ENCODE measurements around the gene HERPUD2.

Gene HERPUD2

DNA sequence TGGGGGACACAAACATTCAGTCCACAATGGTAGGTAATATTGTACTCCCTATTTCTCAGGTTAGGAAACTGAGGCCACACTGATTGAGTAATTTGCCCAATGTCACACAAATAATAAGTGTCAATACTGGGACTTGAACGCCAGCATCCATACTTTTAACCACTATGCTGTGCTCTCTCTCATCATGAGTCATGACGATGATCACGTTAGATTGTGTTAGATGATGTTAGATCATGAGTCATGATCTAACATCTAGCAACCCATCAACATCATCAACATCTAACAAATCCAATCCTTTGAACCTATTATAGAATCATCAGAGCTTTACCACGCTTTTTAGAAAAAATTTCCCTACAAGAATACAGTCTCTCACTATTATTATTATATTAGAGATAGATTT is 28.1 kb upstream of the HERPUD2 start:
- no peaks in the 10 kb centered on the region for H3K27me3 ChIP-seq (ENCODE audit: control insufficient read depth, insufficient read depth, low read length)
- no peak overlapping the region for H3K27ac ChIP-seq (ENCODE audit: low read length)
- no peaks in the 10 kb centered on the region for H3K9me3 ChIP-seq (ENCODE audit: control insufficient read depth, low read depth, low read length)
- H3K9ac ChIP-seq (ENCODE audit: low read length) = no peak overlapping the region
- no peaks in the 10 kb centered on the region for H3K4me1 ChIP-seq (ENCODE audit: control insufficient read depth, low read depth, low read length)
- H3K4me3 ChIP-seq (ENCODE audit: low read length) = no peak overlapping the region
- no peaks in the 10 kb centered on the region for H3K36me3 ChIP-seq (ENCODE audit: control insufficient read depth, low read depth, low read length)

DNA sequence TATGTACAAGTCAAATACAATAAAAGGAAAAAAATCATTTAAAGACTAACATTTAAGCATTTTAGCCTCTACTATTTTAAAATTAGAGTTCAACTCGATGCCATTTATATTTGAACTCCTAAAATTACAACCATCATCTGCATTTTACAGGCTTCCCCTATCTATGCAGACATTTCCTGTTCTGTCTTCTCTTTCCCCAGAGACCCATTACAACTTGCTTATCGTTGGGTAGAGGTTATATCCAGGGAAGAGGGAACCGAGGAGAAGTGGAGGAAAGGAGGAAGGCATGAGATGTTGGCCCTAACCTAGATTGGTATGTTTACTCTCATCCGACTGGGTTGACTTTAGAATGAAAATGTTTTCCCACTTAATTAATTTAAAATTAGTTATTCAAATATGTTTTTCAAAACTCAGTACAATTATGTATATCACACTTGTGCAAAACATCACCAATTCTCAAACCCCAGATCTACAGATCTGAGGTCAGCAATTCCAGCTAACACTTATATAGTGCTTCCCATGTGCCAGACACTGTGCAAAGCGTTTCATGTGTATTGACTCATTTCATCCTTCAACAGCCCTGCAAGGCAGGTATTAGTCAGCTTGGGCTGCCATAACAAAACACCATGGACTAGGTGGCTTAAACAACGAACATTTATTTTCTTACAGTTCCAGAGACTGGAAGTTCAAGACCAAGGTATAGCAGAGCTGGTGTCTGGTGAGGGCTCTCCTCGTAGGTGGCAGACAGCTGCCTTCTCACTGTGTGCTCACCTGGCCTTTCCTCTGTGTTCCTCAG is 27.3 kb upstream of the HERPUD2 start:
- no peaks in the 10 kb centered on the region for H3K27me3 ChIP-seq (ENCODE audit: control insufficient read depth, insufficient read depth, low read length)
- no peaks in the 10 kb centered on the region for H3K4me1 ChIP-seq (ENCODE audit: control insufficient read depth, low read depth, low read length)
- H3K9ac ChIP-seq (ENCODE audit: low read length) = no peak overlapping the region
- no peak overlapping the region for H3K4me3 ChIP-seq (ENCODE audit: low read length)
- H3K9me3 ChIP-seq (ENCODE audit: control insufficient read depth, low read depth, low read length) = no peaks in the 10 kb centered on the region
- no peak overlapping the region for H3K27ac ChIP-seq (ENCODE audit: low read length)
- H3K36me3 ChIP-seq (ENCODE audit: control insufficient read depth, low read depth, low read length) = no peaks in the 10 kb centered on the region

DNA sequence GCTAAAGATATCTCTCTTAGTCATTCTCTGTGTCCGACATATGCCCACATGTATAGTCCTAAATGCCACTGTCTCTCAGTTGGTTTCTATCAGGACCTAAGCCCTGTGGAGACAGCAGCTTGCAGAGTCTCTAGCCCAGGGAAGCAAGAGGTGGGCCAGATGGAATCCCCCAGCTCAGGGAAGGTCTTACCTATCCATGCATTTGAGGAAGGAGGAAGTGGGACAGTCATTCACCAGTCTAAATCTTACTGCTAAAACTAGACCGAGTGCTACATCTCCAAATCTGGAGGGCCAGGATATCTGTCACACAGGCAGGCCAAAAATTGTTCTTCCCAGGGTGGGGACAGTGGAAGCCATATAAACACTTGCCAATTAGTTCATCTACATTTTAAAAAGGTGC is 26.4 kb upstream of the HERPUD2 start:
- H3K9me3 ChIP-seq (ENCODE audit: control insufficient read depth, low read depth, low read length) = no peaks in the 10 kb centered on the region
- no peaks in the 10 kb centered on the region for H3K27me3 ChIP-seq (ENCODE audit: control insufficient read depth, insufficient read depth, low read length)
- no peak overlapping the region for H3K27ac ChIP-seq (ENCODE audit: low read length)
- no peaks in the 10 kb centered on the region for H3K36me3 ChIP-seq (ENCODE audit: control insufficient read depth, low read depth, low read length)
- no peak overlapping the region for H3K4me3 ChIP-seq (ENCODE audit: low read length)
- no peaks in the 10 kb centered on the region for H3K4me1 ChIP-seq (ENCODE audit: control insufficient read depth, low read depth, low read length)
- H3K9ac ChIP-seq (ENCODE audit: low read length) = no peak overlapping the region

DNA sequence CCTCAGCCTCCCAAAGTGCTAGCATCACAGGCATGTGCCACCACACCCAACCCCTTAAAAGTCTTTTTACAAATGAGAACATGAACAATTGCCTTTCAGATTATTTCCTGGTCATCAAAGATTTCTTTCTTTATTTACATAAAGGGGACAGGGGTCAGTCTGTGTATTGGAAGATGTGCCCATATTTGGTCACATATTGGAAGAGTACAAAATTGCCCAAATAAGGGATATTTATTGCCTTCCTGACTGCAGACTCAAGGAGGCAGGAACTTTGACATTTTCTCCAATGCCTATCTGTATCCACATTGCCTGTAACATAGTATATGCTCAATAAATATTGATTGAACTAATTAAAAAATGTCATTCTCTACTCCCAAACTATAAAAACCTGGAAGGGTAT is 25.9 kb upstream of the HERPUD2 start:
- H3K4me1 ChIP-seq (ENCODE audit: control insufficient read depth, low read depth, low read length) = no peaks in the 10 kb centered on the region
- no peaks in the 10 kb centered on the region for H3K27me3 ChIP-seq (ENCODE audit: control insufficient read depth, insufficient read depth, low read length)
- no peak overlapping the region for H3K9ac ChIP-seq (ENCODE audit: low read length)
- H3K4me3 ChIP-seq (ENCODE audit: low read length) = no peak overlapping the region
- no peaks in the 10 kb centered on the region for H3K9me3 ChIP-seq (ENCODE audit: control insufficient read depth, low read depth, low read length)
- no peak overlapping the region for H3K27ac ChIP-seq (ENCODE audit: low read length)
- no peaks in the 10 kb centered on the region for H3K36me3 ChIP-seq (ENCODE audit: control insufficient read depth, low read depth, low read length)

DNA sequence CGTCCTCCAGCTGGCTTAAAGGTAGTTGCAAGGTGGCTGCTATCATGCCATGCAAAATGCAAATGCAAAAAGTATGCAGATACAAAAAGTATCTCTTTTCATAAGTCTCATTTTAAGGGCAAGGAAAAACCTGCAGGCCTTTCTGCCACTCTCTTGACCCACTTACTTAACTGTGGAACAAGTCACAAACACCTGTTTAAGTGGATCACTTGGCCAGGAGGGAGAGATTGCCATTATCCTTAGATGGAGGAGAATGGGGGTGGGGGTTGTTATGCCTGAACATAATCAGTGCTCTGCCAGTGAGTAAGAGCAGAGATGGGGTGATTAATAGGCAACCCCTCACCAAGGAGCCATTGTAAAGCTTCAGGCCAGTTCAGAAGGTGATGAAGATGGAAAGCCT is 25.1 kb upstream of the HERPUD2 start:
- Histone ChIP-seq H3K27ac (ENCODE audit: low read length) (no peak overlapping the region), H3K9ac (ENCODE audit: low read length) (no peak overlapping the region), H3K36me3 (ENCODE audit: control insufficient read depth, low read depth, low read length) (no peaks in the 10 kb centered on the region), H3K27me3 (ENCODE audit: control insufficient read depth, insufficient read depth, low read length) (no peaks in the 10 kb centered on the region), H3K9me3 (ENCODE audit: control insufficient read depth, low read depth, low read length) (no peaks in the 10 kb centered on the region), H3K4me3 (ENCODE audit: low read length) (no peak overlapping the region), H3K4me1 (ENCODE audit: control insufficient read depth, low read depth, low read length) (no peaks in the 10 kb centered on the region)

DNA sequence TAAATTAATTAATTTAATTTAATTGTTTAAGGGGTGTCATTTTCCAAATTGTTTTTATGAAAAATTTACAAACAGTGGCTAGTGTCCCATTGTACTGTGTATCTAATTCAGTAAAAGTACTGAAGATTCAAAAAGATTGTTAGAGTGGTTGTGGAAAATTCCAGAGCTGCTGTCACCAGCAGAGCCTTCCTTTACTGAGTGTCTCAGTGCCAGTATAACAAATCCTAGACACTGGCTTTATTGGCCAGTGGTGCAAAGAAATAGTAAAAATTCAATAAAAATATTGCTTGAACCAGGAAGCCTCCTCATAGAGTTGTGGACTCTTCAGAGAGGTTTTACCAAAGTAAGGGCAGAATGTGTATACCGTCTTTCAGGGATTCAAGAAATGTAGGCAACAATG is 23.1 kb upstream of the HERPUD2 start:
- no peaks in the 10 kb centered on the region for H3K4me1 ChIP-seq (ENCODE audit: control insufficient read depth, low read depth, low read length)
- H3K9ac ChIP-seq (ENCODE audit: low read length) = no peak overlapping the region
- H3K27ac ChIP-seq (ENCODE audit: low read length) = no peak overlapping the region
- no peaks in the 10 kb centered on the region for H3K27me3 ChIP-seq (ENCODE audit: control insufficient read depth, insufficient read depth, low read length)
- H3K4me3 ChIP-seq (ENCODE audit: low read length) = no peak overlapping the region
- no peaks in the 10 kb centered on the region for H3K36me3 ChIP-seq (ENCODE audit: control insufficient read depth, low read depth, low read length)
- no peaks in the 10 kb centered on the region for H3K9me3 ChIP-seq (ENCODE audit: control insufficient read depth, low read depth, low read length)

DNA sequence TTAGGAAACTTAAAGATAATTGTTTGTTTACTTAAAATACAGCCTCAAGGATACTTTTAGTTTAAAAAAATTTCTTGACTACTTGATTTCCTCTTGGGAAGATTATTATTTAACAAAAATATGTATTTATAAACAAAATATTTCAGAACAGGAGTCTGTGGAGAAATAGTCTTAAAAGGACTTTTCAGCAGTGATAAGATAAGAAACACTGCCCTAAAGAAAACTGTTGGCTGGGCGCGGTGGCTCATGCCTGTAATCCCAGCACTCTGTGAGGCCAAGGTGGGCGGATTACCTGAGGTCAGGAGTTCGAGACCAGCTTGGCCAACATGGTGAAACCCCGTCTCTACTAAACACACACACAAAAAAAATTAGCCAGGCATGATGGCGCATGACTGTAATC is 22.6 kb upstream of the HERPUD2 start:
- no peak overlapping the region for H3K4me3 ChIP-seq (ENCODE audit: low read length)
- H3K9ac ChIP-seq (ENCODE audit: low read length) = no peak overlapping the region
- H3K9me3 ChIP-seq (ENCODE audit: control insufficient read depth, low read depth, low read length) = no peaks in the 10 kb centered on the region
- no peaks in the 10 kb centered on the region for H3K4me1 ChIP-seq (ENCODE audit: control insufficient read depth, low read depth, low read length)
- H3K36me3 ChIP-seq (ENCODE audit: control insufficient read depth, low read depth, low read length) = no peaks in the 10 kb centered on the region
- H3K27ac ChIP-seq (ENCODE audit: low read length) = no peak overlapping the region
- H3K27me3 ChIP-seq (ENCODE audit: control insufficient read depth, insufficient read depth, low read length) = no peaks in the 10 kb centered on the region

DNA sequence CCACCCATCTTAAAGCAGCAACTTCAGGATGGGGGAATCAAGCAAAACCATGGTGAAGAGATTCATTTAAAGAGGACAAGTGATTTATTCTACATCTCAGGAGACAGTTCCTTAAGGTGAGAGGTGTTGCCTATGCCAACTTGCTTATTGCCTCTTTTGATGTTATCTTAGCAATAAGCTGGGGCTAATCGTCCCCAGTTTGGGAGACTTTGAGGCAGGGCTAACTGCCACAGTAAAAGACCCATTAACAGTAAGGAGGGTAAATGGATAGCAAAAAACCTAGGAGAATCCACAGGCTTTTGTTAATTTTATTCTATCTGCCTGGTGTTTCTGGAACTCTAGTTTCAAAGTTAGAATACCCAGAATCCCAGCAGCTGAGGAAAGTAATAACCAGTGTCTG is 22.1 kb upstream of the HERPUD2 start:
- Histone ChIP-seq H3K4me1 (ENCODE audit: control insufficient read depth, low read depth, low read length) (no peaks in the 10 kb centered on the region), H3K27ac (ENCODE audit: low read length) (no peak overlapping the region), H3K4me3 (ENCODE audit: low read length) (no peak overlapping the region), H3K27me3 (ENCODE audit: control insufficient read depth, insufficient read depth, low read length) (no peaks in the 10 kb centered on the region), H3K9ac (ENCODE audit: low read length) (no peak overlapping the region), H3K9me3 (ENCODE audit: control insufficient read depth, low read depth, low read length) (no peaks in the 10 kb centered on the region), H3K36me3 (ENCODE audit: control insufficient read depth, low read depth, low read length) (no peaks in the 10 kb centered on the region)

DNA sequence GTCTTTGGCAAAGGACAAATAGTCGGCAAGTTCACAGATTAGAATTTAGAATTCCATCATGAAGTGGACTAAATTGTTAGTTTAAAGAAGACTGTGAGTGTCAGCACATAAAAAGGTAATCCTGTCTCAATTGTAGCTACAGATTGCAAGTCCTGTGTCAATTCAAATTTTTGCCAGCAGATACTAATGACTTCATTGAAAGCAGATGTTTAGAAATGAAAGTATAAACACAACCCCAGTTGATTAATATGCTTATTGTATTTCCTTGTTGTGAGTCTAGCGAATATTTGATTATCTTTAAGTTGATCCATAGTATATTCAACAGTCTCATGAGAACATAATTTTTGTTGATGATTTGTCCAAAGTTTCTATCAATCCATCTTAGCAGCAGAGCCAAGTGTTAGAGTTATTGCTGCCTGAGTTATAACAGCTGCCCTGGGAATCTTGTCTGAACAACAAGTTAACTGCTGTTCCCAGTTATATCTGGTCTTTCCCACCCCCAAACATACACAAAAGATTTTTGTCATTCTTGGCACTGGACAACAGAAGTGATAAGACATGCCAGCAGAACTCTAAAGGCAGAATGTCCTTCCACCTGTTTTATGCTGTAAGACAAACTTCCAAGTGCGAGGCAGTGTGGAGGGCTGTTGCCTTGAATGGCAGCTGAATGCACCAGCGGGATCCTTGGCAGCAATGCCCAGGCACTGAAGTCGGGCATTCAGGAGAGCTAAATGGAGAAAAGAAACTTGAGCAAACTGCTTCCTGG is 21.3 kb upstream of the HERPUD2 start:
- Histone ChIP-seq H3K36me3 (ENCODE audit: control insufficient read depth, low read depth, low read length) (no peaks in the 10 kb centered on the region), H3K4me1 (ENCODE audit: control insufficient read depth, low read depth, low read length) (no peaks in the 10 kb centered on the region), H3K27ac (ENCODE audit: low read length) (no peak overlapping the region), H3K9me3 (ENCODE audit: control insufficient read depth, low read depth, low read length) (no peaks in the 10 kb centered on the region), H3K9ac (ENCODE audit: low read length) (no peak overlapping the region), H3K27me3 (ENCODE audit: control insufficient read depth, insufficient read depth, low read length) (no peaks in the 10 kb centered on the region), H3K4me3 (ENCODE audit: low read length) (no peak overlapping the region)

DNA sequence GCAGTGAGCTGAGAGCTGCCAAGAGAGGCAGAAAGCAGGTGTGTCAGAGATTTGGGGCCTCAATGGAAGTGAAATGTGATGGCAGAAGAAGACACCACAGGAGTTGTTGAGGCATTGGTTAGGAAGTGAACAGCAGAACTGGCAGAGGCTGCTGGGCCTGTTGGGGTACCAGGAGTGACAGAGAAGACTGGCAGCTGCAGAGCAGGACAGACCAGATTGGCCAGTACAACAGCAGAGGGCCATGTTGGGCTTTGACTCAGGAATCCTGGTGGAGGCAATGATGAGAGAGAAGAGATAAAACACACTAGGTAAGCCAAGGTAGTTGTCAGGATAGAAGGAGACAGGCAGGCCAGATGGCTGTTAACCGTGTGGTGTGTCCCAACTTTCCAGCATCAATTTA is 19.9 kb upstream of the HERPUD2 start:
- H3K9ac ChIP-seq (ENCODE audit: low read length) = no peak overlapping the region
- H3K9me3 ChIP-seq (ENCODE audit: control insufficient read depth, low read depth, low read length) = no peaks in the 10 kb centered on the region
- no peak overlapping the region for H3K27ac ChIP-seq (ENCODE audit: low read length)
- H3K27me3 ChIP-seq (ENCODE audit: control insufficient read depth, insufficient read depth, low read length) = no peaks in the 10 kb centered on the region
- no peaks in the 10 kb centered on the region for H3K4me1 ChIP-seq (ENCODE audit: control insufficient read depth, low read depth, low read length)
- H3K36me3 ChIP-seq (ENCODE audit: control insufficient read depth, low read depth, low read length) = no peaks in the 10 kb centered on the region
- no peak overlapping the region for H3K4me3 ChIP-seq (ENCODE audit: low read length)

DNA sequence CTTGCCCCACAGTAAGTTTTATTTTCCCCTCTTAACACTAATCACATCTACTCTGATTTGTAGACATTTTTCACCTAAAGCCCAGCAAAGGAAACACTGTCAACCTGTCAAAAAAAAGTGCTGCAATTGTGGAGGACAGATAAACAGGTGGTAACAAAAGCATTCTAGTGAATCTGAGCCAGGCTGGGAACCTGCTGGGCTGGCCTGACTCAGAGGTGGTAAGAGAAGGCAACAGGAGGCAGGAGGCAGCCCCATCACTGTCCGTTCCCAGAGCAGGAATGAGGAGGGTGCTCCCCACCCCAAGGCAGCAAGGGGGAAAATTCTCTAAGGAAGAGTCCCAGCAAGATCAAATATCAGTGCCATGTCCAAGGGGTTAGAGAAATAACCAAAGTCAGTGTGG is 19.5 kb upstream of the HERPUD2 start:
- H3K27me3 ChIP-seq (ENCODE audit: control insufficient read depth, insufficient read depth, low read length) = no peaks in the 10 kb centered on the region
- no peak overlapping the region for H3K27ac ChIP-seq (ENCODE audit: low read length)
- H3K4me3 ChIP-seq (ENCODE audit: low read length) = no peak overlapping the region
- H3K36me3 ChIP-seq (ENCODE audit: control insufficient read depth, low read depth, low read length) = no peaks in the 10 kb centered on the region
- H3K9me3 ChIP-seq (ENCODE audit: control insufficient read depth, low read depth, low read length) = no peaks in the 10 kb centered on the region
- no peaks in the 10 kb centered on the region for H3K4me1 ChIP-seq (ENCODE audit: control insufficient read depth, low read depth, low read length)
- no peak overlapping the region for H3K9ac ChIP-seq (ENCODE audit: low read length)
